Osteoblast (primary cell): ENCODE results near the gene CHPF. TPM values are rescaled to one million over a fixed set of nuclear protein-coding genes. Genes with fewer than 3 reads are reported as not detected.

Experiments used
- DNase-seq: peaks from one replicate; pipeline ENCODE4 v3.0.0; 2011; ENCODE audit warnings: low spot score, mixed read lengths; ENCODE audit not compliant: insufficient read length; ENCODE audit errors: missing footprints
- H2AFZ ChIP-seq: 2 replicates; pipeline ENCODE4 v1.6.0; 2011; ENCODE audit warnings: mild to moderate bottlenecking, low read length
- H3K27ac ChIP-seq: 2 replicates; pipeline ENCODE4 v1.5.1; 2011; ENCODE audit warnings: mild to moderate bottlenecking, low read depth, low read length, moderate library complexity
- H3K27me3 ChIP-seq: 2 replicates; pipeline ENCODE4 v1.6.0; 2012; ENCODE audit warnings: mild to moderate bottlenecking, control low read depth, inconsistent platforms, low read length, moderate library complexity; ENCODE audit not compliant: insufficient read depth
- H3K36me3 ChIP-seq: 2 replicates; pipeline ENCODE4 v1.5.1; 2011; ENCODE audit warnings: mild to moderate bottlenecking, low read length, control low read depth, moderate library complexity; ENCODE audit not compliant: insufficient read depth
- H3K4me1 ChIP-seq: 2 replicates; pipeline ENCODE4 v1.5.1; 2011; ENCODE audit warnings: mild to moderate bottlenecking, low read length, control low read depth, moderate library complexity; ENCODE audit not compliant: insufficient read depth
- H3K4me2 ChIP-seq: 2 replicates; pipeline ENCODE4 v1.6.0; 2011; ENCODE audit warnings: mild to moderate bottlenecking, low read length; ENCODE audit not compliant: insufficient read depth
- H3K4me3 ChIP-seq: fragments of 200-600 bp; sonication (generic); 3 replicates; pipeline ENCODE4 v1.5.1; 2012; ENCODE audit warnings: mild to moderate bottlenecking, low read length, inconsistent platforms; ENCODE audit not compliant: insufficient read depth
- H3K79me2 ChIP-seq: 2 replicates; pipeline ENCODE4 v1.6.0; 2012; ENCODE audit warnings: mild to moderate bottlenecking, low read length, control low read depth, inconsistent platforms; ENCODE audit not compliant: insufficient read depth
- H3K9me3 ChIP-seq: 2 replicates; pipeline ENCODE4 v1.5.1; 2011; ENCODE audit warnings: low read depth, low read length, control low read depth
- H4K20me1 ChIP-seq: 2 replicates; pipeline ENCODE4 v1.6.0; 2012; ENCODE audit warnings: mild to moderate bottlenecking, low read length, control low read depth; ENCODE audit not compliant: insufficient read depth
- total RNA-seq: library from RNA; depleted of rRNA; stranded (reverse); fragments of >200 nt; gene quantifications from 2 replicates; pipeline ENCODE4 v1.2.3, GENCODE V29; 2012
- TF ChIP-seq, protein P1 (sequence below): IDR thresholded peaks from 2 replicates; pipeline ENCODE4 v1.5.1; 2011; ENCODE audit warnings: mild to moderate bottlenecking, low read depth, low read length, moderate library complexity; ENCODE audit errors: extremely low read depth

The CHPF gene
- total RNA-seq, 1 donor = 192 TPM

DNA sequence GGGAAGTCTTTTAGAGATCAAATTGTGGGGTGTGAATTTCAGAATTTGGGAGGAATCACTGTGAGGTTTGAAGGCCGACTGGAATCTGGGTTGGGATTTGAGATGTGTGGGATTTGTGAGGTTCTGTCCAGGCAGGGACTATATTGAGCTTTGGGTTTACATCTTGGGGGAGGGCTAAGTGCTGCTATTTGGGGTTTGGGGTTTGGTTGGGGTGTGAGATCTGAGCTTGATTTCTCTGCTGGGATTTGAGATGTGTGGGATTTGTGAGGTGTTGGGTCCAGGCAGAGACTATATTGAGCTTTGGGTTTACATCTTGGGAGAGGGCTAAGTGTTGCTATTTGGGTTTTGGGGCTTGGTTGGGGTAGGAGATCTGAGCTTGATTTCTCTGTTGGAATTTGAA lies 44.1 kb downstream of the CHPF start:
- TF ChIP-seq, protein P1, sequence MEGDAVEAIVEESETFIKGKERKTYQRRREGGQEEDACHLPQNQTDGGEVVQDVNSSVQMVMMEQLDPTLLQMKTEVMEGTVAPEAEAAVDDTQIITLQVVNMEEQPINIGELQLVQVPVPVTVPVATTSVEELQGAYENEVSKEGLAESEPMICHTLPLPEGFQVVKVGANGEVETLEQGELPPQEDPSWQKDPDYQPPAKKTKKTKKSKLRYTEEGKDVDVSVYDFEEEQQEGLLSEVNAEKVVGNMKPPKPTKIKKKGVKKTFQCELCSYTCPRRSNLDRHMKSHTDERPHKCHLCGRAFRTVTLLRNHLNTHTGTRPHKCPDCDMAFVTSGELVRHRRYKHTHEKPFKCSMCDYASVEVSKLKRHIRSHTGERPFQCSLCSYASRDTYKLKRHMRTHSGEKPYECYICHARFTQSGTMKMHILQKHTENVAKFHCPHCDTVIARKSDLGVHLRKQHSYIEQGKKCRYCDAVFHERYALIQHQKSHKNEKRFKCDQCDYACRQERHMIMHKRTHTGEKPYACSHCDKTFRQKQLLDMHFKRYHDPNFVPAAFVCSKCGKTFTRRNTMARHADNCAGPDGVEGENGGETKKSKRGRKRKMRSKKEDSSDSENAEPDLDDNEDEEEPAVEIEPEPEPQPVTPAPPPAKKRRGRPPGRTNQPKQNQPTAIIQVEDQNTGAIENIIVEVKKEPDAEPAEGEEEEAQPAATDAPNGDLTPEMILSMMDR = no peak
- H3K4me2 ChIP-seq = peak overlapping the region; percentile 91
- H3K4me3 ChIP-seq = peak overlapping the region; percentile 89
- H3K4me1 ChIP-seq = peaks cover 34% of the 10 kb centered on the region
- H3K79me2 ChIP-seq = peaks cover 30% of the 10 kb centered on the region
- peak overlapping the region; percentile 89 for H3K27ac ChIP-seq
- peaks cover 15% of the 10 kb centered on the region for H4K20me1 ChIP-seq
- no peak for DNase-seq
- H3K36me3 ChIP-seq = peaks cover 27% of the 10 kb centered on the region
- no peak overlapping the region for H2AFZ ChIP-seq
- H3K9me3 ChIP-seq = no peaks in the 10 kb centered on the region
- peaks cover 8% of the 10 kb centered on the region for H3K27me3 ChIP-seq

DNA sequence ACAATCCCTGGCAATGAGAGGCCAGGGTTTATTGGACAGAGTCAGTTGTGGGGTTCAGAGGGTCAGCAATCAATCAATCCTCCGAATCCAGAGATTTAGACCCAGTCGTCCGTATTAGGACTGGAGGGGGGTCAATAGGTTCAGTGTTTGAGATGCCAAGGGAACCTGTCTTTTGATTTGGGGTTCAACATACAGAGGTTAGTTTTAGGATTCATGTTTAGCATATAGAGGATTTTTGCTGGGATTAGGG lies 44.6 kb downstream of the CHPF start:
- Histone ChIP-seq H4K20me1 (peaks cover 12% of the 10 kb centered on the region), H3K4me1 (peaks cover 34% of the 10 kb centered on the region), H3K4me3 (peak overlapping the region; percentile 89), H3K27me3 (peaks cover 8% of the 10 kb centered on the region), H2AFZ (peak overlapping the region; percentile 77), H3K36me3 (peaks cover 21% of the 10 kb centered on the region), H3K9me3 (no peaks in the 10 kb centered on the region), H3K79me2 (peaks cover 30% of the 10 kb centered on the region), H3K4me2 (peak overlapping the region; percentile 91), H3K27ac (peak overlapping the region; percentile 89)
- DNase-seq = no peak
- TF ChIP-seq, protein P1 = no peak

DNA sequence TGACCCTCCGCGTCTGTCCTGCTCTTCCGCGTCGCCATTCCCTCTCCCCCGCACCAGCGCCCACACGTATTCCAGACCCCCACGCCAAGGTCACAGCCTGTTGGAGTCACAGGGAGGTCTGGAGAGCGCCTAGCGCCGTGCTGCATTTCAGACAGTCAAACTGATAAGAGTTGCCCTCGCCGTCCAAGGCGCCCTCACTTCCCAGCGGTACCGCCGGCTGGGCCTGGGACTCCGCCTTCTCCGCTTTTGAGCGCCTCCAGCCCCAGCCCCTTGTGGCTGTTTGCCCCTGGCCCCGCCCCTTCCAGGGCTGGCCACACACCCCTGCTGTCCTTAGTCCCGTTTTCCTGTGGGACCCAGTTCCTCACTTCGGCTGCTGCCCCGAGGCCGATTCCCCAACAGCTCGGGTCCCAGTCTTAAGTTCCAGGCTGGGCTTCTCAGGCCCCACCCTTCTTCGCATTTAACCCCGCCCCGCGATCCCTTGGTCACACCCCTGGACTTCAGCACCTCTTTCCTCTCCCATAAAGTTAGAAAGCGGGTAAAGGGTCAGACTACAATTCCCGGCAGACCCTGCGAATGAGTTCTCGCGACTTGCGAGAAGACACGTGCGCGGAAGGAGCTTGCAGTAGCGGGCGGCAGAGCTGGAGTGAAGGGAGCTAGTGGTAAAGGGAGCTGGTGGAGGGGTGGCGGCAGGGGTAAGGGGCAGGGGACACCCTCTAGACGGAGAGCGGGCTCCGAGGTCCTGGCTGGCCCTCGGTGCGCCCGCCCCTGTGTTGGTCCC lies 45.1 kb downstream of the CHPF start, which contains the start of gene GMPPA:
GMPPA (plus strand) TSS at position 612 of the 778 bp plus-strand sequence. CDS start 1,085 bp downstream, outside the sequence.
- peaks cover 12% of the 10 kb centered on the region for H4K20me1 ChIP-seq
- peaks cover 8% of the 10 kb centered on the region for H3K27me3 ChIP-seq
- no peaks in the 10 kb centered on the region for H3K9me3 ChIP-seq
- TF ChIP-seq, protein P1 = no peak
- peak; percentile 100 for DNase-seq
- peak within 1 kb of the TSS; percentile 91 for H3K4me2 ChIP-seq
- H3K27ac ChIP-seq = peak within 1 kb of the TSS; percentile 89
- H3K79me2 ChIP-seq = peaks cover 30% of the 10 kb centered on the region
- H2AFZ ChIP-seq = peak within 1 kb of the TSS; percentile 91
- H3K36me3 ChIP-seq = peaks cover 16% of the 10 kb centered on the region
- peaks cover 34% of the 10 kb centered on the region for H3K4me1 ChIP-seq
- H3K4me3 ChIP-seq = peak within 1 kb of the TSS; percentile 89

DNA sequence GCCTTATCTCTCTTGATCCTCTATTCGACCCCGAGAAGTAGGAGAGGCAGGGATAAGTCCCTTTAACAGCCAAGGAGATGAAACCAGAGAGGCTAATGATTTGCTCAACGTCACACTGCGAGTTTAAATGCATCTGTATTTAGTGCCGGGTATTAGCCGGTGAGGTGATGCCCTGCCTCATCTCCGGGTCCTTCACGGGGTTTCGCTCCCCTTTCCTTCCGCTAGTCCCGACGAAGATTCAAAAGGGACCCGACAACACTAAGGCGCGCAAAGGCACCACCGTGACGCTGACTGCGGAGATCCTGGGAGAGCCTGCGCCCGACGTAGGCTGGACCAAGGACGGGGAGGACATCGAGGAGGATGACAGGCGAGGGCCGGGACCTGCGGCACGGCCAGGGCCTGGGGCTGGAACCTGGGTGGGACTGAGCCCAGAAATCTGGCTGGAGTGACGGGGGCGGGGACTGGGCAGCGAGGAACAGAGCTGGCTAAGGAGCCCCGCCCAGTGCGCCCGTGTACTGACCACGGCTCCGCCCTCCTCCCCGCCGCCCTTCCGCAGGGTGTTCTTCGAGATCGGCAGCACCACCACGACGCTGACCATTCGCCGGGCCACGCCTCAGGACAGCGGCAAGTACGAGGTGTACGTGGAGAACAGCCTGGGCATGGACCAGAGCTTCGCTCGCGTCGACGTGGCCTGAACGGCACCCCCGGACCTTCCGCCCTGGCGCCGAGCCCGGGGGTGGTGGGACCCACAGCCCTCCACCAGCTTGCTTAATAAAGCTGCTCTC lies 45.9 kb downstream of the CHPF start:
- TF ChIP-seq, protein P1 = no peak
- Histone ChIP-seq H2AFZ (peak overlapping the region; percentile 91), H3K27ac (peak overlapping the region; percentile 89)

More for the DNA sequence above, 45.9 kb downstream of the CHPF start:
- Histone ChIP-seq H3K27me3 (peaks cover 8% of the 10 kb centered on the region), H3K4me1 (peaks cover 34% of the 10 kb centered on the region), H3K9me3 (no peaks in the 10 kb centered on the region), H3K36me3 (peaks cover 13% of the 10 kb centered on the region), H3K4me2 (peak overlapping the region; percentile 91), H4K20me1 (peaks cover 15% of the 10 kb centered on the region), H3K79me2 (peaks cover 30% of the 10 kb centered on the region), H3K4me3 (peak overlapping the region; percentile 89)
- peak; percentile 100 for DNase-seq
